ENCODE results near the gene TAS2R3.
"Not testable (repeated sequence)": the region's sequence is repeated elsewhere in the genome, so short reads cannot be mapped to it uniquely, and the experiment has no call there.

The TAS2R3 gene

GRCh38 chr7:141738592-141739013, 25.3 kb upstream of the TAS2R3 start:
- peak overlapping the region; percentile 80 for H3K27ac ChIP-seq (ENCODE audit: low read depth, low read length)
- peak overlapping the region; percentile 99 for H3K4me3 ChIP-seq (ENCODE audit: low read depth, low read length)
- H3K36me3 ChIP-seq (ENCODE audit: control insufficient read depth, insufficient read depth, low read length) = peaks cover 43% of the 10 kb centered on the region
- H3K27me3 ChIP-seq (ENCODE audit: control insufficient read depth, insufficient read depth, low read length) = no peaks in the 10 kb centered on the region
- peak overlapping the region; percentile 97 for H3K9ac ChIP-seq (ENCODE audit: low read depth, low read length)
- H3K9me3 ChIP-seq (ENCODE audit: control insufficient read depth, insufficient read depth, low read length) = no peaks in the 10 kb centered on the region
- H3K4me1 ChIP-seq (ENCODE audit: control insufficient read depth, insufficient read depth, low read length) = peaks cover 10% of the 10 kb centered on the region; the same call in 1 of the 2 replicates

DNA sequence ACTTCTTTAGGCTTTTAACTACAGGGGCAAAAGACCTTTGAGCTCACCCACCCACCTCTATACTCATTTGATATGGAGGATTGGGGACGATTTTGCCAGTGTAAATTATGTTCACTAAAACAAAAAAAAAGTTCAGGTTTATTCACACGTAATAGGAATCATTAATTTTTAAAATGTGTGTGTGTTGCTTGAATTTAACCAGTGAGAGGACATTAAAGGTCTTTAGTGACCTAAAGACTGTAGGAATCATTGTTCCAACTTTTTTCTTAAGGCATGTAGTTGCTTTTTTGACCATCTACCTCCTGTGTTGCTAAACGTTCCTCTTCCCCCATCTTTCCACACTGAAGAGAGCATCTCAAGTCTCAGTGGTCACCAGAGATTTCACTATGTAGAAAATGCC, 24.6 kb upstream of the TAS2R3 start:
- no peaks in the 10 kb centered on the region for H3K27me3 ChIP-seq (ENCODE audit: control insufficient read depth, insufficient read depth, low read length)
- H3K4me1 ChIP-seq (ENCODE audit: control insufficient read depth, insufficient read depth, low read length) = peaks cover 10% of the 10 kb centered on the region; the same call in 1 of the 2 replicates
- H3K36me3 ChIP-seq (ENCODE audit: control insufficient read depth, insufficient read depth, low read length) = peaks cover 49% of the 10 kb centered on the region
- H3K4me3 ChIP-seq (ENCODE audit: low read depth, low read length) = peak overlapping the region; percentile 99
- H3K9ac ChIP-seq (ENCODE audit: low read depth, low read length) = peak overlapping the region; percentile 97; the same call in 1 of the 2 replicates
- H3K27ac ChIP-seq (ENCODE audit: low read depth, low read length) = peak overlapping the region; percentile 19
- H3K9me3 ChIP-seq (ENCODE audit: control insufficient read depth, insufficient read depth, low read length) = no peaks in the 10 kb centered on the region

DNA sequence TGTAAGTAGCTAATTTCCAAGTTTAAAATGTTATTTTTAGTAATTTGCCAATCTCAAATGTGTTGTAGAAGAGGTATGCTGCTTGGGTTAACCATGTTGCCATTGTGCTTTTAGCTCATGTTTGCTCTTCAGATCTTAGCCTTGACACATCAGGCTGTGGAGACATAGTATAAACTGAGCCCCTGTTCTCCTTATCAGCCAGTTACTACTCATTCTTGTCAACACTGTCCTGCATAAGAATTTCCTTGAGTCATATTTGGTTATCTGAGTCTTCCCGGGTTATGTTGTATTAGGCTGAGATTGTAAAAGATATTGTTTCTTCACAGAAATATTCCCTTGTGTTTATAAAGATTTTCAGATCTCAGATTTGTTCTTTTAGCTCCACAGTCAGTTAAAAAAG, 21.7 kb upstream of the TAS2R3 start:
- Histone ChIP-seq H3K4me1 (ENCODE audit: control insufficient read depth, insufficient read depth, low read length) (peaks cover 5% of the 10 kb centered on the region; the same call in 1 of the 2 replicates), H3K36me3 (ENCODE audit: control insufficient read depth, insufficient read depth, low read length) (peaks cover 79% of the 10 kb centered on the region), H3K27me3 (ENCODE audit: control insufficient read depth, insufficient read depth, low read length) (no peaks in the 10 kb centered on the region), H3K9me3 (ENCODE audit: control insufficient read depth, insufficient read depth, low read length) (no peaks in the 10 kb centered on the region), H3K9ac (ENCODE audit: low read depth, low read length) (no peak overlapping the region), H3K27ac (ENCODE audit: low read depth, low read length) (no peak overlapping the region), H3K4me3 (ENCODE audit: low read depth, low read length) (no peak overlapping the region)

- Histone ChIP-seq H3K9me3 (ENCODE audit: control insufficient read depth, insufficient read depth, low read length) (peaks cover 3% of the 10 kb centered on the region; the same call in 1 of the 2 replicates), H3K4me1 (ENCODE audit: control insufficient read depth, insufficient read depth, low read length) (peaks cover 4% of the 10 kb centered on the region; the same call in 1 of the 2 replicates), H3K36me3 (ENCODE audit: control insufficient read depth, insufficient read depth, low read length) (peaks cover 96% of the 10 kb centered on the region), H3K27ac (ENCODE audit: low read depth, low read length) (no peak overlapping the region), H3K4me3 (ENCODE audit: low read depth, low read length) (no peak overlapping the region), H3K27me3 (ENCODE audit: control insufficient read depth, insufficient read depth, low read length) (no peaks in the 10 kb centered on the region), H3K9ac (ENCODE audit: low read depth, low read length) (no peak overlapping the region)
These were observed 19.8 kb upstream of the TAS2R3 start for GRCh38 chr7:141744131-141744530.

DNA sequence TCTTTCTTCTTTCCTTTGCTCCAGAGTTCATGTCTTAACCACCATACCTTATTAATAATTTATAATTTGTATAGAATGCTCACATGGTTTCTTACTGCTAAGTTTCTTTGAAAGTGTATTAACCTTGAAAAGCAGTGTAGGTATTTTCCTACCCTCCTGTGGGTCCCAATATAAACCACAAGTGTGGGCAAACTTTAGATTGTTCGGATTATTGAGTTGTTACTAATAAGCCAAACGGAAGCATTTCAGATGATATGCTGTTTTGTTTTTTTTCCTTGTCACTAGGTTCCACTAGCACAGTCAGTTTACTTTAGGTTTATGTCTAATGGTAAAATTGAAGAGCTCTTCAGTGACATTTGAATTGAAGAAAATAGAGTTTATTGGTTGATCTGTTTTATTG, 15.5 kb upstream of the TAS2R3 start:
- Histone ChIP-seq H3K4me3 (ENCODE audit: low read depth, low read length) (no peak overlapping the region), H3K9ac (ENCODE audit: low read depth, low read length) (no peak overlapping the region), H3K4me1 (ENCODE audit: control insufficient read depth, insufficient read depth, low read length) (no peaks in the 10 kb centered on the region), H3K36me3 (ENCODE audit: control insufficient read depth, insufficient read depth, low read length) (peaks cover 97% of the 10 kb centered on the region), H3K27me3 (ENCODE audit: control insufficient read depth, insufficient read depth, low read length) (no peaks in the 10 kb centered on the region), H3K9me3 (ENCODE audit: control insufficient read depth, insufficient read depth, low read length) (peaks cover 33% of the 10 kb centered on the region), H3K27ac (ENCODE audit: low read depth, low read length) (no peak overlapping the region)

GRCh38 chr7:141751904-141752303, 12.0 kb upstream of the TAS2R3 start:
- Histone ChIP-seq H3K36me3 (ENCODE audit: control insufficient read depth, insufficient read depth, low read length) (peaks cover 84% of the 10 kb centered on the region), H3K9me3 (ENCODE audit: control insufficient read depth, insufficient read depth, low read length) (peaks cover 33% of the 10 kb centered on the region)
- not testable (repeated sequence) for H3K27me3 ChIP-seq (ENCODE audit: control insufficient read depth, insufficient read depth, low read length); H3K4me1 ChIP-seq (ENCODE audit: control insufficient read depth, insufficient read depth, low read length); H3K4me3 ChIP-seq (ENCODE audit: low read depth, low read length); H3K27ac ChIP-seq (ENCODE audit: low read depth, low read length); H3K9ac ChIP-seq (ENCODE audit: low read depth, low read length)

GRCh38 chr7:141752634-141753033, 11.3 kb upstream of the TAS2R3 start:
- Histone ChIP-seq H3K4me3 (ENCODE audit: low read depth, low read length) (no peak overlapping the region), H3K9ac (ENCODE audit: low read depth, low read length) (no peak overlapping the region), H3K27me3 (ENCODE audit: control insufficient read depth, insufficient read depth, low read length) (no peaks in the 10 kb centered on the region), H3K27ac (ENCODE audit: low read depth, low read length) (no peak overlapping the region), H3K9me3 (ENCODE audit: control insufficient read depth, insufficient read depth, low read length) (peaks cover 33% of the 10 kb centered on the region), H3K4me1 (ENCODE audit: control insufficient read depth, insufficient read depth, low read length) (no peaks in the 10 kb centered on the region), H3K36me3 (ENCODE audit: control insufficient read depth, insufficient read depth, low read length) (peaks cover 86% of the 10 kb centered on the region)

GRCh38 chr7:141754939-141755338, 9.0 kb upstream of the TAS2R3 start:
- Histone ChIP-seq H3K9ac (ENCODE audit: low read depth, low read length) (no peak overlapping the region), H3K27me3 (ENCODE audit: control insufficient read depth, insufficient read depth, low read length) (no peaks in the 10 kb centered on the region), H3K4me3 (ENCODE audit: low read depth, low read length) (no peak overlapping the region), H3K36me3 (ENCODE audit: control insufficient read depth, insufficient read depth, low read length) (peaks cover 81% of the 10 kb centered on the region), H3K27ac (ENCODE audit: low read depth, low read length) (no peak overlapping the region), H3K4me1 (ENCODE audit: control insufficient read depth, insufficient read depth, low read length) (no peaks in the 10 kb centered on the region), H3K9me3 (ENCODE audit: control insufficient read depth, insufficient read depth, low read length) (peaks cover 25% of the 10 kb centered on the region)

- not testable (repeated sequence) for H3K4me1 ChIP-seq (ENCODE audit: control insufficient read depth, insufficient read depth, low read length); H3K9me3 ChIP-seq (ENCODE audit: control insufficient read depth, insufficient read depth, low read length); H3K27me3 ChIP-seq (ENCODE audit: control insufficient read depth, insufficient read depth, low read length); H3K4me3 ChIP-seq (ENCODE audit: low read depth, low read length); H3K27ac ChIP-seq (ENCODE audit: low read depth, low read length); H3K9ac ChIP-seq (ENCODE audit: low read depth, low read length); H3K36me3 ChIP-seq (ENCODE audit: control insufficient read depth, insufficient read depth, low read length)
These were observed 6.2 kb downstream of the TAS2R3 start for GRCh38 chr7:141770083-141770583.

- Histone ChIP-seq H3K36me3 (ENCODE audit: control insufficient read depth, insufficient read depth, low read length) (peaks cover 13% of the 10 kb centered on the region; the same call in 1 of the 2 replicates), H3K27ac (ENCODE audit: low read depth, low read length) (no peak within 1 kb of the TSS), H3K4me1 (ENCODE audit: control insufficient read depth, insufficient read depth, low read length) (no peaks in the 10 kb centered on the region), H3K9me3 (ENCODE audit: control insufficient read depth, insufficient read depth, low read length) (peaks cover 10% of the 10 kb centered on the region; the same call in 1 of the 2 replicates), H3K27me3 (ENCODE audit: control insufficient read depth, insufficient read depth, low read length) (no peaks in the 10 kb centered on the region), H3K4me3 (ENCODE audit: low read depth, low read length) (no peak within 1 kb of the TSS), H3K9ac (ENCODE audit: low read depth, low read length) (no peak within 1 kb of the TSS)
These were observed 12.5 kb downstream of the TAS2R3 start, which contains the start of gene TAS2R4 for GRCh38 chr7:141776374-141776773. Gene TAS2R4, plus strand, starts transcription at chr7:141776674. Its CDS starts 1,815 bp downstream, at chr7:141778489.

DNA sequence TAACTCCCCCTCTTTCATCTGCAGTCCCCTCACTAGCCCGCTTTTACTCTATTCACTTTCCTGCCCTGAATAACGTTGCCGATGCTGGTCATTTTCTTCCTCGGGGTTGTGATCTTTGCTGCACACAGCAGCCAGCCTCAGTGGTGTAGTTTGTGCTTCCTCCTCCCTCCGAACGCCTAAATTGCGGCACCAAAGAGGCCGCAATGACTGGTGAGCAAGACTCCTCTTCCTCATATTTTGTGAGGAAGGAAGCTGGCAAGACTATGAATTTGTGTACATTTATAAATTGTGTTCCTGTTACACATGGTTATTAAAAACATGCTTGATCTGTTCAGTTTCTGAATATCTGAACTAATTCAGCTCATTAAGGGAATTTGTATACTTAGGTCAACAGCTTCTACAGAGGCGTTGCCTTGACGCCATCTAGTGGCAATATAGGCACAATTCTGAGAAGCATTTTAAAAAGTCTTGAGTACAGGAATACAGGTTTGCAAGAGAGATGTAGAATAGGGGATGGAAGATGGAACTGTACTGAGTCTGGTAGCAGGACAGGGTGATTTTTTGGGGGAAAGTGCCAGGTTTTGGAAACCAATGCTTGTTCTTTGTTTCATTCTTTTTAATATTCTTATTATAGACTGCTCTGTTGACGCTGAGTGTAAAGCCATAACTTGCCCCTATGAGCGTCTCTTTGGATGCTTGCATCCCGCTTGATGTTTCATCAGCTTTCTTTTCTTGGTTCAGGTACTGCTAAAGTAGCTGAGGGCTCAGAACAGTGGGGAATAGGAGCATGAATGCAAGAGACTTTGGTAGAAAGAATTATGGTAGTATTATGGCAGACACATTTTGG, 22.0 kb downstream of the TAS2R3 start:
- no peaks in the 10 kb centered on the region for H3K9me3 ChIP-seq (ENCODE audit: control insufficient read depth, insufficient read depth, low read length)
- H3K36me3 ChIP-seq (ENCODE audit: control insufficient read depth, insufficient read depth, low read length) = 0 out of 2 replicates have a peak, but pooled peaks cover 2% of the 10 kb centered on the region

More for the DNA sequence above, 22.0 kb downstream of the TAS2R3 start:
- Histone ChIP-seq H3K27ac (ENCODE audit: low read depth, low read length) (no peak overlapping the region), H3K4me1 (ENCODE audit: control insufficient read depth, insufficient read depth, low read length) (no peaks in the 10 kb centered on the region), H3K27me3 (ENCODE audit: control insufficient read depth, insufficient read depth, low read length) (no peaks in the 10 kb centered on the region), H3K4me3 (ENCODE audit: low read depth, low read length) (no peak overlapping the region), H3K9ac (ENCODE audit: low read depth, low read length) (no peak overlapping the region)

All from HUES48 (cell line).